Lung microvascular endothelial cell (primary cell): ENCODE data around the gene PTPN14. TPM values are rescaled to one million over a fixed set of nuclear protein-coding genes. Genes with fewer than 3 reads are reported as not detected.
A peak's percentile ranks its signal among the peaks of the same experiment; 100 is the strongest.
"Not testable (repeated sequence)": the region's sequence is repeated elsewhere in the genome, so short reads cannot be mapped to it uniquely, and the experiment has no call there.

Experiments
- DNase-seq, 2 donors: peaks; one replicate each; pipeline versions ENCODE4 v3.0.0 to v3.0.0-alpha.2; 2010; ENCODE audit warnings: low read depth in 2 of 2
- total RNA-seq: library from RNA; depleted of rRNA; stranded (reverse); fragments of >200 nt; gene quantifications from 2 replicates; pipeline ENCODE4 v1.2.1, GENCODE V29; 2014

PTPN14 gene
- total RNA-seq, 1 donor from 2014 or later, result 71.8 TPM

- peak; percentile 36 to 71 for DNase-seq
These were observed 8.9 kb downstream of the PTPN14 start for GRCh38 chr1:214542275-214543199.

GRCh38 chr1:214541693-214542092 is 9.7 kb downstream of the PTPN14 start:
- no peak for DNase-seq

GRCh38 chr1:214541206-214541605 is 10.2 kb downstream of the PTPN14 start:
- DNase-seq, result no peak

- no peak for DNase-seq
These were observed 11.1 kb downstream of the PTPN14 start for GRCh38 chr1:214540324-214540723.

GRCh38 chr1:214538496-214538895 is 12.9 kb downstream of the PTPN14 start:
- no peak for DNase-seq

GRCh38 chr1:214537872-214538473 is 13.4 kb downstream of the PTPN14 start:
- no peak for DNase-seq

- DNase-seq, result peak in 1 of 2 donors; percentile 53
These were observed 14.2 kb downstream of the PTPN14 start for GRCh38 chr1:214537219-214537618.

GRCh38 chr1:214532070-214532469 is 19.3 kb downstream of the PTPN14 start:
- DNase-seq, result no peak

- DNase-seq, result no peak
These were observed 25.8 kb downstream of the PTPN14 start for GRCh38 chr1:214525535-214526019.

- no peak for DNase-seq
These were observed 26.6 kb downstream of the PTPN14 start for GRCh38 chr1:214524824-214525223.

GRCh38 chr1:214523124-214523824 is 28.1 kb downstream of the PTPN14 start:
- no peak for DNase-seq

- DNase-seq, result not testable (repeated sequence)
These were observed 29.9 kb downstream of the PTPN14 start for GRCh38 chr1:214521458-214521857.

GRCh38 chr1:214520544-214521165 is 30.7 kb downstream of the PTPN14 start:
- no peak for DNase-seq

- DNase-seq, result no peak
These were observed 33.0 kb downstream of the PTPN14 start for GRCh38 chr1:214518361-214518760.

GRCh38 chr1:214516434-214517326 is 34.7 kb downstream of the PTPN14 start:
- DNase-seq, result no peak

GRCh38 chr1:214515544-214516433 is 35.6 kb downstream of the PTPN14 start:
- DNase-seq, result no peak

GRCh38 chr1:214514819-214515383 is 36.5 kb downstream of the PTPN14 start:
- DNase-seq, result no peak

- peak in 1 of 2 donors; percentile 75 for DNase-seq
These were observed 37.2 kb downstream of the PTPN14 start for GRCh38 chr1:214514032-214514818.
